Germinal center (tissue), 1 donor: ENCODE data around the gene OXCT1.
"Not testable (repeated sequence)": the region's sequence is repeated elsewhere in the genome, so short reads cannot be mapped to it uniquely, and the experiment has no call there.

Experiments used
- DNase-seq: peaks from one replicate; pipeline ENCODE4 v3.0.0; 2012; ENCODE audit warnings: mixed read lengths, low spot score

OXCT1 gene

DNA sequence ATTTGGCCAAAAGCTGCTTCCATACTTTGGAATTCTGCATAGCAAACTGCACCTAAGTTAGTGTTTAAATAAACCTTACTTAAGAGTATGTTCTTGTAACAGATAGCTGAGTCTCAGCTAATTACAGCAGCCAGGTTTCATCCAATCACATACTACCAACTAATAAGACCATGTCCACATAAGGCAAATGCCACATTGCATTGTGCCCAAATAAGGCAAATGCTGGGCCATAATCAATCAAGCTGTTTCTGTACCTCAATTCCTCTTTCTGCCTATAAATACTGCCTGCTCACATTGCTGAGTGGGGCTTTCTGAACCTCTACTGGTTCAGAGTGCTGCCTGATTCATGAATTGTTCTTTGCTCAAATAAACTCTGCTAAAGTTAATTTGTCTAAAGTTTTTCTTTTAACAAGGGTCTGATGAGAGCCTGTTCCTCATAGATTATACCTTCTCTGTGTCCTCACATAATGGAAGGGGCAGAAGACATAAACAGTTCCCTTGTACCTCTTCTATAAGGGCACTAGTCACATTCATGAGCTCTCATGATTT lies 4.4 kb upstream of the OXCT1 start:
- no peak for DNase-seq

GRCh38 chr5:41871852-41872251 lies 1.6 kb upstream of the OXCT1 start:
- no peak for DNase-seq

DNA sequence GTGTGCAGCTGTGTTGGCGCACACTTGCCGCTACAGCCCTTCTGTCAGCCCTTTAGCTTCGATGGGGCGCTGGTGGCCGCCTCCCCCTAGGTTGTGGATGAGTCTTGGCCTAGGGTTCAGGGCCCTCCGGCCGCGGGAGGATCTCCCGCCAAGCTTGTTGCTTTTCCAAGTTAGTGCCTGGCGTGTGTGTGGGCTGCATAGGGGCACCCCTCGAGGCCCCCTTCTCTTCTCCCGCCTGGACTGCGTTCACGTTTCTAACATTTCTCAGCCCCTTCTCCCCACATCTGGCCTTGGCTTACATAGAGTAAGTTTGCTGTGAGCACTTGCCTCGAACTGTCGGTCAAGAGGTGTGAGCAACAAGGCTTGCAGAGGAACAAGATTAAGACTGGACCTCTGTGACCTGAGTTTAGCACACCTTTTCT lies 413 bp upstream of the OXCT1 start:
- DNase-seq = no peak

DNA sequence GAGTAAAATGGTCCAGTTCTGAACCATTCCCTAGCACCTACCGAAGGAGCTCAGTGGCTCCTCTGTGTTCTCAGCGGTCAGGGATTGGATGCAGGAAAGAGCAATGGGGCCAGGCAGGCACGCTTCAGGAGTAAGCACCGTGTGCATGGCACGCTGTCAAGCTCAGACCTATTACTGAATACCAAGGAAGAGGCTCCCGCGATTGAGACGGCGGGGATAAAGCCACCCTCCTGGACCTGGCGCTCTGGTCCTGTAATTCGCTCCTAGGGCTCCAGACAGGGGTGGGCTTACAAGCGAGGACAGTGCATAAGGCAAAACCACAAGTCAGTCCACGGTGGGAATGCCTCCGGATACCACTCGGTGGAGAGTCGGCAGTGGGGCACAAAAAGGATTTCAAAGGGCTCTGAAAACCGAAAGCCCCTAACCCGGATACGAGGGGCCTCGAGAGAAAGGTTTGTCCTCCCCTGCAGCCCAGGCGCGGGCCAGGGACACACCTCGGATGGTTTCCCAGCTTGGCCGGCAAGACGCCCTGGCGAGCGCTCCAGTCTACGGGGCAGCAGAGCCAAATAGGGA lies 988 bp downstream of the OXCT1 start:
- no peak for DNase-seq

DNA sequence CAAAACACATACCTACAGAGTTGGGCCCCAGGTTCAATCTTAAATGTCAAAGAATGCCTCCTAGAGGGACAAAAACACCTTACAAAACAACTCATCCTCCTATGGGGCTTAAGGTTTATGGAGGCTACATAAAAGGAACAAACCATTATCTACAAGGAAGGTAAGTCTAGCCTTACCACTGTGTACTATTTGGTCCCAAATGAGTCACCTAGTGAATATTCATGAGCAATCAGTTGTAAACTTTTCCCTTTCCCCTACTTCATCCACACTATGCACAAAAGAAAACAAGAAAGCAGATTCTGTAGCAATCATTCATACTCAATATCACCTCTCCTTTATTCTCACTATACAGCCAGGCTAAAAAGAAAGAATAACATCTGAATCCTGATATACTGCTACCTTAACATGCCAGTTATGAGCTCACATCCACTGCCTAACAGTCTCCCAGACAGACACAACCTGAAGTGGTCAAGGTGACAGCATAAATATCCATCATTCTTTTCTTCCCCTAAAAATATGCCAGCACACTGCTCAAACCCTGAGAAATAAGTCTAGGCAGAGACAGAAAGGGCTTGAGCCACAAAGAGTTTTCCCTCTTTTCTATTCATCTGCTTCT lies 6.2 kb downstream of the OXCT1 start:
- no peak for DNase-seq

- DNase-seq = no peak
These were observed 11.3 kb downstream of the OXCT1 start for GRCh38 chr5:41858890-41859289.

DNA sequence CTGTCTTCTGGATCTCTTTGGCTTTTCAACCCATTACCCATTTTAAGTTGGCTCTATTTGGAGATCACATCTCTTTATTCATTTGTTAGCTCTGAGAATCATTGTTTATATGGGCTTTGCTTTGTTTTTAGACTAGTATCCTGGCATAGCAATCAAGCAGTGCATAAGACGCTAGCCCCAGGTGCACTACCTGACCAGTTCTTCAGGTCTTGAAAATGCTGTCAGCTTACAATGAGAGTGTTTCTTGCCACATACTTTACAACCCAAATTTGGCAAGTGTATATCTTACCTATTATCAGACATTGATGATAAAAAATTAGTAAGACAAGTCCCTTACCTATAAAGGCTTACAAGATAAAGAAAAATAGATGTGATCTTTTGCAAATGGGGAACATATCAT lies 12.2 kb downstream of the OXCT1 start:
- no peak for DNase-seq

GRCh38 chr5:41856644-41857491 lies 13.4 kb downstream of the OXCT1 start:
- peak; percentile 59 for DNase-seq

GRCh38 chr5:41852293-41852692 lies 17.9 kb downstream of the OXCT1 start:
- no peak for DNase-seq

DNA sequence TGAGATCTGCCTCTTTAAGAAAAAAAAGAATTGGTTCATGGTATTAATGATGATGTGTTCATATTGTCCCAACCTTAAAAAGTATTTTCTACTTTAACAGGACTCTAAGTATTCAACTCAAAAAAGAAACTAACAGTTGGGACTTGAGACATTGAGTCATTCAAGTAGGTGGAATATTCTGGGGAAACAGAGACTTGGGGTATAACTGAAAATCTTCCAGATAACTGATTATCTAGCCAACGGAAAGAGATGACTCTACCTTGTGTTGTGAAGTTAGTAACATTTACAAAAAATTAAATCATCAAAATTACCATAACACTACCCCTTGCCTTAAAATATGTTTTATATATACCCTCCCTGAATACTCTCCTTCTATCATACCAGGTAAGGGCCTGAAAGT lies 19.1 kb downstream of the OXCT1 start:
- no peak for DNase-seq

DNA sequence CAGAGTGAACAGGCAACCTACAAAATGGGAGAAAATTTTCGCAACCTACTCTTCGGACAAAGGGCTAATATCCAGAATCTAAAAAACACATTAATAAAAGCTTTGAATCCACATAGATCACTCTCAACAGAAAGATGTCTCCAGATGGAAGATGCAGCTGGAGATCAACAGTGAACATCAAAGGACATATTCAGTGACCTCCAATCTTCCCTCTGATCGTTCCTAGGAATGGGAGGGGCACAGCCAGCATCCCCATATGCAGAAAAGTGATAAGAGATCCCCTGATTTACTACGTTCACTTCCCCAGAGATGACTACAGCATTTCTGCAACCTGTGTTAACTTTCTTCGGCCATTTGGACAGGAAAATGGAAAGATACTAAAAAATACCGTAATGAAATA lies 21.2 kb downstream of the OXCT1 start:
- DNase-seq = no peak

DNA sequence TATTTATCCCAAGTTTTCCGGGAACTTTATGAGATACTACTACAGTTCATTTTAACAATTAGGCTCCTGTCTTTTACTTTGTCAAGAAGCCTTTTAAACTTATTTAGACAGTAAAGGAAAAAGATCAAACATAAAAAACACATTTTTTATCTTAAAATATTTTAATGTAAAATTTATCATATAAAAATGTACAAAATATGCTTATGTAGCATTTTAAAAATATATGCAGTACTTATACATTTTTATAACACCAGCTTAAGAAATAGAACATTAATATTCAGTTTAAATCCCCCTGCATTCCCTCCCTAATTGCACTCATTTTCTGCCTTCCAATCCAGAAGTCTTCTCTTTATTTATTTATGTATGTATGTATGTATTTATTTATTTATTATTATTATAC lies 24.5 kb downstream of the OXCT1 start:
- DNase-seq = not testable (repeated sequence)

- DNase-seq = no peak
These were observed 25.7 kb downstream of the OXCT1 start for GRCh38 chr5:41844502-41844901.

- peak; percentile 5 for DNase-seq
These were observed 26.5 kb downstream of the OXCT1 start for GRCh38 chr5:41843456-41844370.

DNA sequence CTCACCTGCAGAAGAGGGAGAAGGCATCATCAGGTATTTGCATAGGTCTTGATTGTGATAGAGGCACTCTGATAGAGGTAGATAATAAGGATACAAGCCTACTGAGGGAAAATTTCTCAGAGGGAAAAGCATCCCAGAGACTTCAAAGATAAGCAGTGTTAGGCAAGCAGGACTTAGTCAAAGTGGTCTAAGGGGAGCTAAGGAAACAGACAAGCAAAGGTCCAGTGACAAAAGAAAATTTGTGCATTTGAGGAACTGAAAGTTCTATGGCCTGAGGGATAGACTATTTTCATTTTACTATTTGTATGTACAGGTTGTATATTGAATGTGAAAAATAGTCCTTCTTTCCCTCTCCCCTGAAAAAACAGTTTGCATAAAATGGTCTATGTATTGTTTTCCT lies 27.4 kb downstream of the OXCT1 start:
- no peak for DNase-seq

DNA sequence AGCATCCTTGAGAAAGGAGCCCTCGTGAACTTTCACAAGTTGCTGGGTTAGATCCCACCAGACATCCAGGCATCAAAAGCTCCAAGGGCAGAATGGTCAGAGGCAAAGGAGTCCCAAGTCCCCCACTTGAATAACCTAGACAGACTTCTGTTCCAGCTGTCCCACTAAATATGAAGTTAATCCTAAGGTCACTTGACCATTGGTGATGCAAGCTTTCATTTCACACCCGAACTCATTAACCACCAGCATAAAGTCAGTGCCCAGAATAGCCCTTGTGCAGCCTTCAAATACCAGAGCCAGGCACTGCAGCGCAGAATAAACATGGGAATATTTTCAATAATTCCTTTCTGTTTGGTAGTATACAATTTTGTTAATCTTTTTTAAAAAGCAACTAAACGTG lies 28.9 kb downstream of the OXCT1 start:
- no peak for DNase-seq

DNA sequence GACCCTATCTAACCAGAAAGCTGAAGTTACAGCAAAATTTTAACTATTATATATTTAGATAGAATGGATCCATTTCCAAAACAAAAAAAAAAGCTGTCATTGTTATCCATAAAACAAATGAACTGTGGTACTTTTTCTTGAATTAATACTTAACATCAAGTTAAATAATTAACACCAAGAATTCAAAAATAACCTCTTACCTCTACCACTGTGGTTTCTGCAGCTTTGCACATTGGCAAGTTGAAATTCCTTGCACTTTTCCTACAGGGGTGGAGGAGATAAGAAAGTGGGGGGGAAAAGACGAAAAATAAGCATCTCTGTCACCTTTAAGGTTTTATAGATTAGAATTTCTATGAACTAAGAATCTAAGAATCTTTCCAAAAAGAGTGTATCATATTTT lies 30.0 kb downstream of the OXCT1 start:
- no peak for DNase-seq

- DNase-seq = no peak
These were observed 32.4 kb downstream of the OXCT1 start for GRCh38 chr5:41837793-41838192.

GRCh38 chr5:41835645-41836044 lies 34.6 kb downstream of the OXCT1 start:
- DNase-seq = no peak

DNA sequence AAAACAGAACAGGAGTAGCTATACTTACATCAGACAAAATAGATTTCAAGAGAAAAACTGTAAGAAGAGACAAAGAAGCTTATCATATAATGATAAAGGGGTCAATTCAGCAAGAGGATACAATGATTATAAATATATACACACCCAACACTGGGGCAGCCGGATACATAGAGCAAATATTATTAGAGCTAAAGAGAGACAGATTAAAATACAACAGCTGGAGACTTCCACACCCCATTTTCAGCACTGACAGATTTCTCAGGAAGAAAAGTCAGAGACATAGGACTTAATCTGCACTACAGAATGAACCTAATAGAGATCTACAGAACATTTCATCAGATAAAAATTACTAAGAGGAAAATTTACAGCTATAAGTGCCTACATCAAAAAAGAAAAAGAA lies 35.7 kb downstream of the OXCT1 start:
- DNase-seq = no peak

DNA sequence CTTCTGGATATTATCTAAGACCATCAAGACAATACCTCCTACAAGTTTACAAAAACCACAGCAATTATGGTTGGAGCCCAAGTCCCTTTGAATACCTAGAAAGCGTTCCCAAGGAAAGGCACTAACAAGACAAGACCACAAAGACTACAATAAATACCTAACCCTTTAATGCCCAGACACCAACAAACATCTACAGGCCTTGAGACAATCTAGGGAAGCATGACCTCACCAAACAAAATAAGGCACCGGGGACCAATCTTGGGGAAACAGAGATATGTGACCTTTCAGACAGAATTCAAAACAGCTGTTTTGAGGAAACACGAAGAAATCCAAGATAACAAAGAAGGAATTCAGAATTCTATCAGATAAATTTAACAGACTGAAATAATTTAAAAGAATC lies 37.8 kb downstream of the OXCT1 start:
- no peak for DNase-seq

- no peak for DNase-seq
These were observed 39.1 kb downstream of the OXCT1 start for GRCh38 chr5:41831155-41831554.
